Stomach (tissue), 9 donors: ENCODE data around the gene ACAP3. TPM values are rescaled to one million over a fixed set of nuclear protein-coding genes. Genes with fewer than 3 reads are reported as not detected.

Source experiments
- DNase-seq, 2 donors: peaks; one replicate each; pipeline versions ENCODE4 v3.0.0 to v3.0.0-alpha.2; 2013 to 2019
- H3K27ac ChIP-seq, 5 donors: fragments of 200-600 bp in 4 of 5; sonication (generic) in 4 of 5; one replicate each; pipeline ENCODE4 v1.5.1; 2013 to 2019; ENCODE audit warnings: mild to moderate bottlenecking in 1 of 5, moderate library complexity in 1 of 5
- H3K27me3 ChIP-seq, 3 donors: fragments of 200-600 bp; sonication (generic); one replicate each; pipeline ENCODE4 v1.5.1; 2017 to 2019; ENCODE audit warnings: mixed run types in 1 of 3
- H3K36me3 ChIP-seq, 4 donors: fragments of 200-600 bp; sonication (generic); 1 replicate in 3 of 4; 2 replicates in 1 of 4; pipeline ENCODE4 v1.5.1; 2016 to 2019
- H3K4me1 ChIP-seq, 4 donors: fragments of 200-600 bp; sonication (generic); one replicate each; pipeline ENCODE4 v1.5.1; 2016 to 2019
- H3K4me3 ChIP-seq, 4 donors: fragments of 200-600 bp; sonication (generic) in 3 of 4; one replicate each; pipeline ENCODE4 v1.5.1; 2016 to 2019; ENCODE audit warnings: mild to moderate bottlenecking in 1 of 4
- H3K9me3 ChIP-seq, 4 donors: fragments of 200-600 bp; sonication (generic); one replicate each; pipeline ENCODE4 v1.5.1; 2016 to 2019
- CTCF ChIP-seq, 7 experiments: fragments of 450-650 bp in 4 of 7; fragments of 200-600 bp in 3 of 7; sonication (generic) in 3 of 7; IDR thresholded peaks; one replicate each; pipeline ENCODE4 v1.5.1; 2016 to 2019; ENCODE audit warnings: antibody characterized with exemption in 7 of 7, control low read depth in 2 of 7, mild to moderate bottlenecking in 1 of 7
- EP300 ChIP-seq: sonication (generic); formaldehyde crosslinking; IDR thresholded peaks from one replicate; pipeline ENCODE4 v1.6.1; 2017; ENCODE audit warnings: antibody characterized with exemption
- POLR2A ChIP-seq, 4 donors: fragments of 450-650 bp; IDR thresholded peaks; one replicate each; pipeline ENCODE4 v1.6.1; 2016; ENCODE audit warnings: antibody characterized with exemption in 4 of 4, control low read depth in 2 of 4, mild to moderate bottlenecking in 1 of 4, moderate library complexity in 1 of 4
- POLR2AphosphoS5 ChIP-seq, 3 donors: sonication (generic); formaldehyde crosslinking; IDR thresholded peaks; one replicate each; pipeline ENCODE4 v1.6.1; 2016; ENCODE audit warnings: antibody characterized with exemption in 3 of 3
- WGBS, 5 donors: extraction: QIAGEN DNeasy Blood & Tissue Kit in 3 of 5; methylation state at CpG; one replicate each; pipeline versions ENCODE4 v1.1.5 to v1.1.7; 2013 to 2018; 5-methylcytosine and 5-hydroxymethylcytosine counted together
- intact Hi-C: fragments of 100-400 bp; cut with DNase I; formaldehyde crosslinking; loops from one replicate; pipeline ENCODE4 v1.15.1; 2023; ENCODE audit warnings: low total_unique reads
- polyA plus RNA-seq, 3 donors: library from polyadenylated mRNA; stranded (reverse); fragments of 200-250 nt; gene quantifications; one replicate each; pipeline ENCODE4 v1.2.3, GENCODE V29; 2013
- total RNA-seq, 5 donors: library from RNA; depleted of rRNA; stranded (reverse); fragments of >200 nt; gene quantifications; one replicate each; pipeline versions ENCODE4 v1.1.0 to v1.2.3, GENCODE V29; 2014 to 2016
- donor health status: healthy with polysubstance abuse.
- donor health status: Bipolar disorder and iron deficiency.
- donor health status: healthy.

ACAP3 gene
- total and polyA plus RNA-seq, 8 donors, result 17.9 to 374 (median 51.2) TPM

- Histone ChIP-seq H3K4me3 (peak overlapping the region in 1 of 4 donors; percentile 16), H3K36me3 (peaks cover 7 to 54% (median 44%) of the 10 kb centered on the region in 4 donors), H3K4me1 (peaks cover 51 to 84% (median 76%) of the 10 kb centered on the region in 4 donors), H3K27ac (peak overlapping the region in 2 of 5 donors; percentile 13 to 86), H3K27me3 (no peaks in the 10 kb centered on the region), H3K9me3 (no peaks in the 10 kb centered on the region)
- WGBS, 5 donors, result 64 to 82% (median 74%) methylated on average over 11 to 23 of the region's 23 CpGs
- no peak for TF ChIP-seq POLR2A (IDR thresholded peaks at IDR 0.05)
- no peak for TF ChIP-seq CTCF (IDR thresholded peaks at IDR 0.05)
- TF ChIP-seq EP300, result no peak
- TF ChIP-seq POLR2AphosphoS5 (IDR thresholded peaks at IDR 0.05), result no peak
- no peak for DNase-seq
- intact Hi-C loops, result no loop called here
These were observed 13.1 kb upstream of the ACAP3 start for GRCh38 chr1:1320666-1321448.

GRCh38 chr1:1319646-1319941 lies 11.9 kb upstream of the ACAP3 start:
- Histone ChIP-seq H3K4me3 (no peak overlapping the region), H3K4me1 (peaks cover 44 to 82% (median 70%) of the 10 kb centered on the region in 4 donors), H3K27me3 (no peaks in the 10 kb centered on the region), H3K36me3 (peaks cover 14 to 62% (median 52%) of the 10 kb centered on the region in 4 donors), H3K27ac (peak overlapping the region in 4 of 5 donors; percentile 29 to 86 (median 72)), H3K9me3 (no peaks in the 10 kb centered on the region)
- DNase-seq, result no peak
- TF ChIP-seq POLR2A (IDR thresholded peaks at IDR 0.05), result no peak
- TF ChIP-seq EP300, result no peak
- TF ChIP-seq POLR2AphosphoS5 (IDR thresholded peaks at IDR 0.05), result no peak
- TF ChIP-seq CTCF (IDR thresholded peaks at IDR 0.05), result no peak
- WGBS, 5 donors, result 84 to 91% (median 88%) methylated on average over 13 of the region's 13 CpGs
- intact Hi-C loops, result no loop called here

GRCh38 chr1:1318777-1319645 lies 11.3 kb upstream of the ACAP3 start:
- no peaks in the 10 kb centered on the region for H3K27me3 ChIP-seq
- H3K4me1 ChIP-seq, result peaks cover 44 to 82% (median 68%) of the 10 kb centered on the region in 4 donors
- TF ChIP-seq EP300 (no peak), POLR2A (IDR thresholded peaks at IDR 0.05) (no peak), CTCF (IDR thresholded peaks at IDR 0.05) (no peak), POLR2AphosphoS5 (IDR thresholded peaks at IDR 0.05) (no peak)
- intact Hi-C loops, result no loop called here
- H3K36me3 ChIP-seq, result peaks cover 20 to 68% (median 58%) of the 10 kb centered on the region in 4 donors
- no peak overlapping the region for H3K4me3 ChIP-seq
- no peaks in the 10 kb centered on the region for H3K9me3 ChIP-seq
- peak overlapping the region; percentile 5 to 86 (median 67) for H3K27ac ChIP-seq
- DNase-seq, result no peak
- 88 to 91% (median 90%) methylated on average over 36 of the region's 36 CpGs for WGBS, 5 donors

- Histone ChIP-seq H3K27me3 (no peaks in the 10 kb centered on the region), H3K9me3 (no peaks in the 10 kb centered on the region), H3K36me3 (peaks cover 28 to 76% (median 66%) of the 10 kb centered on the region in 4 donors), H3K4me1 (peaks cover 39 to 75% (median 60%) of the 10 kb centered on the region in 4 donors), H3K27ac (peak overlapping the region; percentile 53 to 86 (median 70)), H3K4me3 (no peak overlapping the region)
- TF ChIP-seq POLR2AphosphoS5 (IDR thresholded peaks at IDR 0.05) (peak in 2 of 3 donors; percentile 53 to 67), CTCF (IDR thresholded peaks at IDR 0.05) (no peak)
- peak; percentile 86 to 88 for DNase-seq
- intact Hi-C loops, result no loop called here
- WGBS, 5 donors, result 55 to 64% (median 61%) methylated on average over 9 of the region's 9 CpGs
These were observed 10.5 kb upstream of the ACAP3 start for GRCh38 chr1:1318131-1318652.
